Osteoblast (primary cell): ENCODE data around the gene GRK1. TPM values are rescaled to one million over a fixed set of nuclear protein-coding genes. Genes with fewer than 3 reads are reported as not detected.
"Not testable (repeated sequence)": the region's sequence is repeated elsewhere in the genome, so short reads cannot be mapped to it uniquely, and the experiment has no call there.

Experiments used
- DNase-seq: peaks from one replicate; pipeline ENCODE4 v3.0.0; 2011; ENCODE audit warnings: low spot score, mixed read lengths; ENCODE audit not compliant: insufficient read length; ENCODE audit errors: missing footprints
- H2AFZ ChIP-seq: 2 replicates; pipeline ENCODE4 v1.6.0; 2011; ENCODE audit warnings: mild to moderate bottlenecking, low read length
- H3K27ac ChIP-seq: 2 replicates; pipeline ENCODE4 v1.5.1; 2011; ENCODE audit warnings: mild to moderate bottlenecking, low read depth, low read length, moderate library complexity
- H3K27me3 ChIP-seq: 2 replicates; pipeline ENCODE4 v1.6.0; 2012; ENCODE audit warnings: mild to moderate bottlenecking, control low read depth, inconsistent platforms, low read length, moderate library complexity; ENCODE audit not compliant: insufficient read depth
- H3K36me3 ChIP-seq: 2 replicates; pipeline ENCODE4 v1.5.1; 2011; ENCODE audit warnings: mild to moderate bottlenecking, low read length, control low read depth, moderate library complexity; ENCODE audit not compliant: insufficient read depth
- H3K4me1 ChIP-seq: 2 replicates; pipeline ENCODE4 v1.5.1; 2011; ENCODE audit warnings: mild to moderate bottlenecking, low read length, control low read depth, moderate library complexity; ENCODE audit not compliant: insufficient read depth
- H3K4me2 ChIP-seq: 2 replicates; pipeline ENCODE4 v1.6.0; 2011; ENCODE audit warnings: mild to moderate bottlenecking, low read length; ENCODE audit not compliant: insufficient read depth
- H3K4me3 ChIP-seq: fragments of 200-600 bp; sonication (generic); 3 replicates; pipeline ENCODE4 v1.5.1; 2012; ENCODE audit warnings: mild to moderate bottlenecking, low read length, inconsistent platforms; ENCODE audit not compliant: insufficient read depth
- H3K79me2 ChIP-seq: 2 replicates; pipeline ENCODE4 v1.6.0; 2012; ENCODE audit warnings: mild to moderate bottlenecking, low read length, control low read depth, inconsistent platforms; ENCODE audit not compliant: insufficient read depth
- H3K9me3 ChIP-seq: 2 replicates; pipeline ENCODE4 v1.5.1; 2011; ENCODE audit warnings: low read depth, low read length, control low read depth
- H4K20me1 ChIP-seq: 2 replicates; pipeline ENCODE4 v1.6.0; 2012; ENCODE audit warnings: mild to moderate bottlenecking, low read length, control low read depth; ENCODE audit not compliant: insufficient read depth
- CTCF ChIP-seq: IDR thresholded peaks from 2 replicates; pipeline ENCODE4 v1.5.1; 2011; ENCODE audit warnings: mild to moderate bottlenecking, low read depth, low read length, moderate library complexity; ENCODE audit errors: extremely low read depth
- total RNA-seq: library from RNA; depleted of rRNA; stranded (reverse); fragments of >200 nt; gene quantifications from 2 replicates; pipeline ENCODE4 v1.2.3, GENCODE V29; 2012

GRK1 gene
- total RNA-seq, 1 donor: not detected

- no peak for TF ChIP-seq CTCF
- DNase-seq: peak; percentile 52
Observed at GRCh38 chr13:113749967-113750366, 82.9 kb downstream of the GRK1 start.

GRCh38 chr13:113750554-113751399 lies 83.8 kb downstream of the GRK1 start:
- H3K27ac ChIP-seq: no peak overlapping the region
- H3K4me2 ChIP-seq: no peak overlapping the region
- no peaks in the 10 kb centered on the region for H3K36me3 ChIP-seq
- TF ChIP-seq CTCF: no peak
- peak; percentile 63 for DNase-seq
- H2AFZ ChIP-seq: no peak overlapping the region
- H3K9me3 ChIP-seq: no peaks in the 10 kb centered on the region
- H3K27me3 ChIP-seq: peaks cover 4% of the 10 kb centered on the region
- no peaks in the 10 kb centered on the region for H3K79me2 ChIP-seq
- H4K20me1 ChIP-seq: no peaks in the 10 kb centered on the region
- no peak overlapping the region for H3K4me3 ChIP-seq
- no peaks in the 10 kb centered on the region for H3K4me1 ChIP-seq

More at GRCh38 chr13:113749967-113750366, 82.9 kb downstream of the GRK1 start:
- no peaks in the 10 kb centered on the region for H3K79me2 ChIP-seq
- H2AFZ ChIP-seq: no peak overlapping the region
- no peak overlapping the region for H3K4me2 ChIP-seq
- H3K4me3 ChIP-seq: no peak overlapping the region
- H3K9me3 ChIP-seq: no peaks in the 10 kb centered on the region
- no peaks in the 10 kb centered on the region for H3K4me1 ChIP-seq
- no peaks in the 10 kb centered on the region for H3K36me3 ChIP-seq
- H4K20me1 ChIP-seq: no peaks in the 10 kb centered on the region
- H3K27ac ChIP-seq: no peak overlapping the region
- peaks cover 4% of the 10 kb centered on the region for H3K27me3 ChIP-seq

GRCh38 chr13:113751491-113751890 lies 84.5 kb downstream of the GRK1 start:
- Histone ChIP-seq H3K4me1 (no peaks in the 10 kb centered on the region), H3K36me3 (no peaks in the 10 kb centered on the region), H2AFZ (no peak overlapping the region), H3K27ac (no peak overlapping the region), H3K9me3 (no peaks in the 10 kb centered on the region), H3K4me2 (no peak overlapping the region), H3K4me3 (no peak overlapping the region), H4K20me1 (no peaks in the 10 kb centered on the region), H3K79me2 (no peaks in the 10 kb centered on the region), H3K27me3 (peaks cover 4% of the 10 kb centered on the region)
- no peak for TF ChIP-seq CTCF
- peak; percentile 35 for DNase-seq

GRCh38 chr13:113752211-113752986 lies 85.4 kb downstream of the GRK1 start:
- not testable (repeated sequence) for H2AFZ ChIP-seq, H3K27ac ChIP-seq, H3K79me2 ChIP-seq, H3K36me3 ChIP-seq, H4K20me1 ChIP-seq, H3K4me1 ChIP-seq, DNase-seq, H3K4me2 ChIP-seq, H3K27me3 ChIP-seq, H3K9me3 ChIP-seq, H3K4me3 ChIP-seq
